ENCODE results near the gene ITIH6. TPM values are rescaled to one million over a fixed set of nuclear protein-coding genes. Genes with fewer than 3 reads are reported as not detected.
A peak's percentile ranks its signal among the peaks of the same experiment; 100 is the strongest.
"Not testable (repeated sequence)": the region's sequence is repeated elsewhere in the genome, so short reads cannot be mapped to it uniquely, and the experiment has no call there.

Gene ITIH6
- total RNA-seq, 1 donor from 2014 or later: not detected

- H3K27me3 ChIP-seq (ENCODE audit: control insufficient read depth, insufficient read depth, low read length): no peaks in the 10 kb centered on the region
- FAIRE-seq (no peak), DNase-seq (ENCODE audit: low read depth) (no peak)
- TF ChIP-seq CTCF (IDR thresholded peaks at IDR 0.05; ENCODE audit: insufficient read depth, low read length, severe bottlenecking): no peak
- no peaks in the 10 kb centered on the region for H3K36me3 ChIP-seq (ENCODE audit: control insufficient read depth, insufficient read depth, low read length)
- no peak overlapping the region for H3K4me3 ChIP-seq (ENCODE audit: low read depth, low read length)
These were observed 51.1 kb downstream of the ITIH6 start for GRCh38 chrX:54746928-54747327.

- Histone ChIP-seq H3K36me3 (ENCODE audit: control insufficient read depth, insufficient read depth, low read length) (no peaks in the 10 kb centered on the region), H3K27me3 (ENCODE audit: control insufficient read depth, insufficient read depth, low read length) (no peaks in the 10 kb centered on the region), H3K4me3 (ENCODE audit: low read depth, low read length) (no peak overlapping the region)
- no peak for TF ChIP-seq CTCF (IDR thresholded peaks at IDR 0.05; ENCODE audit: insufficient read depth, low read length, severe bottlenecking)
- no peak for DNase-seq (ENCODE audit: low read depth)
- peak; percentile 28 for FAIRE-seq
These were observed 52.4 kb downstream of the ITIH6 start for GRCh38 chrX:54745676-54746075.

- H3K27me3 ChIP-seq (ENCODE audit: control insufficient read depth, insufficient read depth, low read length); DNase-seq (ENCODE audit: low read depth); FAIRE-seq: not testable (repeated sequence)
These were observed 59.5 kb downstream of the ITIH6 start for GRCh38 chrX:54738567-54738966.

GRCh38 chrX:54736298-54736942 lies 61.6 kb downstream of the ITIH6 start:
- not testable (repeated sequence) for H3K36me3 ChIP-seq (ENCODE audit: control insufficient read depth, insufficient read depth, low read length); DNase-seq (ENCODE audit: low read depth); H3K4me3 ChIP-seq (ENCODE audit: low read depth, low read length); FAIRE-seq; H3K27me3 ChIP-seq (ENCODE audit: control insufficient read depth, insufficient read depth, low read length)

More at GRCh38 chrX:54738567-54738966, 59.5 kb downstream of the ITIH6 start:
- not testable (repeated sequence) for H3K36me3 ChIP-seq (ENCODE audit: control insufficient read depth, insufficient read depth, low read length); H3K4me3 ChIP-seq (ENCODE audit: low read depth, low read length)

- FAIRE-seq: peak; percentile 91
- no peaks in the 10 kb centered on the region for H3K27me3 ChIP-seq (ENCODE audit: control insufficient read depth, insufficient read depth, low read length)
- H3K4me3 ChIP-seq (ENCODE audit: low read depth, low read length): no peak overlapping the region
- no peaks in the 10 kb centered on the region for H3K36me3 ChIP-seq (ENCODE audit: control insufficient read depth, insufficient read depth, low read length)
- peak; percentile 83 for DNase-seq (ENCODE audit: low read depth)
- TF ChIP-seq CTCF (IDR thresholded peaks at IDR 0.05; ENCODE audit: insufficient read depth, low read length, severe bottlenecking): no peak
These were observed 76.6 kb downstream of the ITIH6 start for GRCh38 chrX:54721424-54721823.

GRCh38 chrX:54715621-54716020 lies 82.4 kb downstream of the ITIH6 start:
- Histone ChIP-seq H3K36me3 (ENCODE audit: control insufficient read depth, insufficient read depth, low read length) (no peaks in the 10 kb centered on the region), H3K4me3 (ENCODE audit: low read depth, low read length) (no peak overlapping the region), H3K27me3 (ENCODE audit: control insufficient read depth, insufficient read depth, low read length) (no peaks in the 10 kb centered on the region)
- TF ChIP-seq CTCF (IDR thresholded peaks at IDR 0.05; ENCODE audit: insufficient read depth, low read length, severe bottlenecking): no peak
- FAIRE-seq (peak; percentile 40), DNase-seq (ENCODE audit: low read depth) (peak; percentile 79)

- no peak for TF ChIP-seq CTCF (IDR thresholded peaks at IDR 0.05; ENCODE audit: insufficient read depth, low read length, severe bottlenecking)
- no peak overlapping the region for H3K4me3 ChIP-seq (ENCODE audit: low read depth, low read length)
- DNase-seq (ENCODE audit: low read depth): no peak
- no peak for FAIRE-seq
- H3K27me3 ChIP-seq (ENCODE audit: control insufficient read depth, insufficient read depth, low read length): no peaks in the 10 kb centered on the region
- H3K36me3 ChIP-seq (ENCODE audit: control insufficient read depth, insufficient read depth, low read length): no peaks in the 10 kb centered on the region
These were observed 83.6 kb downstream of the ITIH6 start for GRCh38 chrX:54714424-54714823.
